Right kidney (tissue), 1 donor: ENCODE data around the gene MDGA2.

Experiments used
- DNase-seq: peaks from one replicate; pipeline ENCODE4 v3.0.0-alpha.2; 2016

The MDGA2 gene

GRCh38 chr14:47485421-47485820 lies 190.0 kb downstream of the MDGA2 start:
- no peak for DNase-seq

GRCh38 chr14:47483449-47483848 lies 192.0 kb downstream of the MDGA2 start:
- no peak for DNase-seq

GRCh38 chr14:47471075-47471474 lies 204.3 kb downstream of the MDGA2 start:
- no peak for DNase-seq

GRCh38 chr14:47466916-47467315 lies 208.5 kb downstream of the MDGA2 start:
- no peak for DNase-seq

- DNase-seq: no peak
Measured at GRCh38 chr14:47454025-47454424, 221.4 kb downstream of the MDGA2 start.

GRCh38 chr14:47447076-47447475 lies 228.3 kb downstream of the MDGA2 start:
- DNase-seq: no peak

- DNase-seq: no peak
Measured at GRCh38 chr14:47442211-47442610, 233.2 kb downstream of the MDGA2 start.

- no peak for DNase-seq
Measured at GRCh38 chr14:47439953-47440352, 235.5 kb downstream of the MDGA2 start.

- DNase-seq: no peak
Measured at GRCh38 chr14:47438650-47439140, 236.7 kb downstream of the MDGA2 start.

- no peak for DNase-seq
Measured at GRCh38 chr14:47435331-47435965, 240.0 kb downstream of the MDGA2 start.

GRCh38 chr14:47427629-47428028 lies 247.8 kb downstream of the MDGA2 start:
- no peak for DNase-seq

- DNase-seq: no peak
Measured at GRCh38 chr14:47425302-47425701, 250.1 kb downstream of the MDGA2 start.

- DNase-seq: no peak
Measured at GRCh38 chr14:47422191-47422590, 253.2 kb downstream of the MDGA2 start.

- DNase-seq: no peak
Measured at GRCh38 chr14:47411523-47411922, 263.9 kb downstream of the MDGA2 start.

- peak; percentile 5 for DNase-seq
Measured at GRCh38 chr14:47392326-47392725, 283.1 kb downstream of the MDGA2 start.

GRCh38 chr14:47390831-47391504 lies 284.4 kb downstream of the MDGA2 start:
- no peak for DNase-seq

GRCh38 chr14:47389535-47389934 lies 285.9 kb downstream of the MDGA2 start:
- no peak for DNase-seq

GRCh38 chr14:47366006-47366405 lies 309.4 kb downstream of the MDGA2 start:
- DNase-seq: no peak

GRCh38 chr14:47365233-47365632 lies 310.2 kb downstream of the MDGA2 start:
- no peak for DNase-seq

GRCh38 chr14:47353186-47353585 lies 322.2 kb downstream of the MDGA2 start:
- DNase-seq: no peak

GRCh38 chr14:47346849-47347248 lies 328.6 kb downstream of the MDGA2 start:
- no peak for DNase-seq

GRCh38 chr14:47345016-47345415 lies 330.4 kb downstream of the MDGA2 start:
- DNase-seq: no peak

- DNase-seq: no peak
Measured at GRCh38 chr14:47332939-47333338, 342.5 kb downstream of the MDGA2 start.

GRCh38 chr14:47332106-47332505 lies 343.3 kb downstream of the MDGA2 start:
- DNase-seq: no peak
